GM19351 (cell line): Measurements from ENCODE around the gene KLF15.

ENCODE experiments used
- ATAC-seq: cut with Tn5 transposase; IDR thresholded peaks from one replicate; pipeline ENCODE4 v1.9.1; 2021; ENCODE audit warnings: mild to moderate bottlenecking, moderate library complexity; ENCODE audit not compliant: unreplicated experiment

The KLF15 gene

DNA sequence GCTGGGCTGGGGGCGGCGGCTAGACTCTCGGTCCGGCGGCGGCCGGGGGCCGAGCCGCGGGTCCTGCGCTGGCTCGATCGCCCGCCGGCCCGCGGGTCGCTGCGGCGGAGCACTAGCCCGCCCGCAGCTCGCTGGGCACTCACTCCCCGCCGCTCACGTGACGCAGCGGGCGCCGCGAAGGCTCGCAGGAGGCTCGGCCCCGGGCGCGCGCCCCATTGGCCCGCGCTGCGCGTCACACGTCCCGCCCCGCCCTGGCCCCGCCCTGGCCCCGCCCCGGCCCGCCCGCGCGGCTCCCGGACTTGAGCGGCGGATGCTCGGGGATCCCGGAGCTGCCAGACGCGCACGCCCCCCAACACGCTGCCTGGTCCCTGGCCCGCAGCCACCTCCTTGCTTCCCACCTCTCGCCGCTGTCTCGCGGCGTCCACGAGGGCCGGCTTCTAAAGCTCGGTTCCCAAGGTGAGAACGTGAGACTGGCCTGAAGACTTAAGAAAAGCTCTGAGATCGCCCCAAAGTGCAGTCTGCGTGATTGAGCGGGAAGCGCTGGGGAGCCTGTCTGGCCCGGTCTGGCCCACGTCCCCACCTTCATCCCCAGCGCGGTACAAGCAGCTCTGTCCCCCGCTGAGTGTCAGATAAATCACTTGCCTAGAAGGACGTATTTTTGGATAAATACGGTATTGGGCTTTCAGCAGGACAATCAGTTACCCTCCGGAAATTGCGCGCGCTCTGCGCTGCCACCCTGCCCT, at the start of gene KLF15:
KLF15 (minus strand) TSS at position 114 of the 743 bp plus-strand sequence. CDS start 4,486 bp downstream, outside the sequence.
- ATAC-seq = peak; percentile 89

DNA sequence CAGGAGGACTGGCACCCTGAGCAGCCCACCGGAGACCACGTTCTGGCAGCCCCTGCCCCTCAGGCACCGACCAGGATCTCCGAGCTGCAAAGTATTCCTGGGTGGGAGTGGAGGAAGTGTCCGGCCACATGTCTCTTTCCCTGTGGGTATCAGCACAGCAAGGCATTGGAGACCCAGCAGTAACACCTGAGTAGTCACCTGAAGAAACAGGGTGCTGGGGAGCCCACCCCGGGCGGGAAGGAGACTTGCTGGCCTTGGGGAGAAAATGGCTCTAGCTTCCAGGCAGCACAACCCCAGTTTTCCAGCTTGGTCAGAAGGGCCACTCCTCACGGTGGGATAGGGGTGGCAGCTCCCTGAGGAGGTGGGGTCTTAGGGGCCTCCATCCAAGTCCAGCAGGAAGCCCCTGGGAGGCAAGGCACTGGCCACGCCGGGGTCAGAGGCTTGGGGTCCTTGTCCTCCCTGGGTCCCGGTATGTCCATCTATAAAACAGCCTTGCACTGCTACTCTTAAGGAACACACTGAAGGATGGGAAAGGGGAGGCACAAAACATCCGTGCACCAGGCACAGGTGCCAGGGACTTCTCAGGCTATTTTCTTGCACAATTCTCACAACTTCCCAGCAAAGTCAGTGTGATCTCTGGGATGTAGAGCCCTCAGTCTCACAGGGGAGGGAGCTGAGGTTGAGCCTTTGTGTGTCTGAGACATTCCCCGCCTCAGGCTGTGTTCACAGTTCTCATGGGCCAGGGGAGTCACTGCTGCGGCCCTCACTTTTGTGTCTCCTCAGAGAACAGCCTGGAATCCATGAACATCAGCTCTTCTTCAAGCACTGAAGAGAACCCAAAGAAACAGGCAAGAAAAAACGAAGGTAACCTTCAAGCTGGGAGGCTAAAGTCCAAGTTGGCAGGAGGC, 49.4 kb upstream of the KLF15 start:
- ATAC-seq = no peak

DNA sequence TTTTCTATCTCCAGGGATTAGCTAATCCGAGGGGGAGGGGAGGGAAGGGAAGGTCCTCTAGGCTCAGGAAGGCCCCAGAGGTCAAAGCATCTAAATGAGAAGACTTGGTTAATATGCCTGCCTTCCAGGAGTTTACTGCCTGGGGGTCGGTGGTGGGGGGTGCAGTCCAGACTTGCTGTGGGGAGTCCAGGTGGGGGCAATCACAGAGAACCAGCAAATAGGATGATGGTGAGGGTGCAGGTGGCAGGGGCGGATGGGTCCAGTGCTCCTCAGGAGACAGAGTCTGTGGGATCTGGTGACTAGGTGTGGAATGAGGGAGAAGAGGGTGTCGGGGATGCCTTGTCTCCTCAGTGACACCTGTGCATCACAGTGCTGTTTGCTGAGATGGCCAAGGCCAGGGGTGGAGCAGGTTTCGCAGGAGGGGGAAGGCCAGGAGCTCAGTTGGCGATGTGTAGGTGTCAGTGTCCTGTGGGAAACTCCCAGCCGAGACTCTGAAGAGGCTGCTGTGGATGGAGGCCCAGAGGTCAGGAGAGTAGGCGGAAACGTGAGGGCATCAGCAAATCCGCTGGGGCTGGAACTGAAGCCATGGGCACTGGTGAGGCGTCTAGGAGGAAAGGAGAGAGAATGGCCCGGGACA, 45.6 kb upstream of the KLF15 start:
- no peak for ATAC-seq

DNA sequence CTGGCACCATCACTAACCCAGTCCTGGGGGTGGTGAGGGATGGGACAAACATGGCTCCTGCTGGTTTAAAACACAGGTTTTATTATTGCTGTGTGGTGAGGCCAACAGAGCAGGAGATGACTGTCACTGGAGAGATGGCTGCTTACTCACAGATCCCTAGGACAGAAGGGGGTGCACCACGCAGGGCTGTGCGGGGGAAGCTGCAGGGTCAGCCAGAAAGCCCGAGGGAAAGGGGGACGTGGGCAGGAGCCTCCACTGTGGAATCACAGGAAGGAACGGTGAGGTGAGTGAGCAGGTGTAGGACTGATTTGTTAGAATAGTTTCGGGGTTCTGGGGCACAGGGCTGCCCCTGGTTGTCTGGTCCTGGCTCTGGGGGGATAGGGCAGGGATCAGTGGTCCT, 45.0 kb upstream of the KLF15 start:
- ATAC-seq = no peak

DNA sequence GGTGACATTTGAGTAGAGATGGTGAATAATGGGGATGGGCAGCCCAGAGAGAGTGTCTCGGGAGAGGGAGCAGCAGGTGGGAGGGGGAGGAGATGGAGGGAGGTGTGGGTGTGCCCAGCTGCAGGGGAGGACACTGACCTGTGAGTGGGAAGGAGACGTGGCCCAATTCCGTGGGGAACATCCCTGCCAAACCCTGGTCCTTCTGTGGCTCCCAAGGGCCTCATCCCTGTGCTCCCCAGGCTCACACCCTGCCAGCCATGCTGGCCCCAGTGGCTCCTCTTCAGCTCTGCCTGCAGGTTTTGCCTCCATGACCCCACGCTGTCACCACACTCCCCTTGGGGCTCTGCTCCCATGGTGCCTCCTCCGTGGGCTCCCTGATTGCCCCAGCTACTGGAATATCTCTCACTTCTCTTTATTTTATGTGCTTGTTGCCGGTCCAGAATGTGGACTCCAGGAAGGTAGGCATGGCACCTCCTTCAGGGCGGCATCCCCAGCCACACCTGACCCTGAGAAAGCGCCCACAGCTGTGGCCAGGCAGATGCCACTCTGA, 44.5 kb upstream of the KLF15 start:
- ATAC-seq = no peak

DNA sequence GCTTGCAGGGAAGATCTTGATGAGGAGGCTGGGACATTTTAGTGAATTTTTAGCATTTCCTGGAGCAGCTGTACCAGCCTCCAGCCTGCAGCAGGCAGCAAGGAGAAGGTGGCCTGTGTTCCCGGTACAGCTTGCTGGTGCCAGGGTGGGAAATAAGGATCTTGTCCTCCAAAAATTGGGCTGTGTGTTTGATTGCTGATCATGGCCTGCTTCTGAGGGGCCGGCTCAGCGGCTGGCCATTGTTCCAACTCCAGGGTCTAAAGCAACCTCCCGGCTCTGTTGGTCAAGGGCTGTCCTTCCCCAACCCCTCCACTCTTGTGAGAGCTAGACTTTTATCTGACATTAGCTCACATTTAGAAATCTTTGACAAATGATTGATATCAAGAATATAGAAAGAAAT, 42.5 kb upstream of the KLF15 start:
- ATAC-seq = no peak

DNA sequence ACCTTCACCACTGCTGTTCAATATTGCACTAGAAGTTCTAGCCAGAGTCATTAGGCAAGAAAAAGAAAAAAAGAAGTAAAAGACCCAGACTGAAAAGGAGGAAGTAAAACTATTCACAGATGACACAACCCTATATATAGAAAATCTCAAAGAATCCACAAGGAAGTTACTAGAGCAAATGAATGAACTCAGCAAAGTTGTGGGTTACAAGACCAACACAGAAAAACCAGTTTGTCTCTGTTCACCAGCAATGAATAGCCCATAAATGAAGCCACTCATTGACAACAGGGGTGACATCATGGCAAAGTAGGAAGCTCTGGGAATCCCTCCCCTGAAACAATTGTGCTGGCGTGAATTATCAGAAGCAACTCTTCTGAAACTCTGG, 42.1 kb upstream of the KLF15 start:
- ATAC-seq = no peak

DNA sequence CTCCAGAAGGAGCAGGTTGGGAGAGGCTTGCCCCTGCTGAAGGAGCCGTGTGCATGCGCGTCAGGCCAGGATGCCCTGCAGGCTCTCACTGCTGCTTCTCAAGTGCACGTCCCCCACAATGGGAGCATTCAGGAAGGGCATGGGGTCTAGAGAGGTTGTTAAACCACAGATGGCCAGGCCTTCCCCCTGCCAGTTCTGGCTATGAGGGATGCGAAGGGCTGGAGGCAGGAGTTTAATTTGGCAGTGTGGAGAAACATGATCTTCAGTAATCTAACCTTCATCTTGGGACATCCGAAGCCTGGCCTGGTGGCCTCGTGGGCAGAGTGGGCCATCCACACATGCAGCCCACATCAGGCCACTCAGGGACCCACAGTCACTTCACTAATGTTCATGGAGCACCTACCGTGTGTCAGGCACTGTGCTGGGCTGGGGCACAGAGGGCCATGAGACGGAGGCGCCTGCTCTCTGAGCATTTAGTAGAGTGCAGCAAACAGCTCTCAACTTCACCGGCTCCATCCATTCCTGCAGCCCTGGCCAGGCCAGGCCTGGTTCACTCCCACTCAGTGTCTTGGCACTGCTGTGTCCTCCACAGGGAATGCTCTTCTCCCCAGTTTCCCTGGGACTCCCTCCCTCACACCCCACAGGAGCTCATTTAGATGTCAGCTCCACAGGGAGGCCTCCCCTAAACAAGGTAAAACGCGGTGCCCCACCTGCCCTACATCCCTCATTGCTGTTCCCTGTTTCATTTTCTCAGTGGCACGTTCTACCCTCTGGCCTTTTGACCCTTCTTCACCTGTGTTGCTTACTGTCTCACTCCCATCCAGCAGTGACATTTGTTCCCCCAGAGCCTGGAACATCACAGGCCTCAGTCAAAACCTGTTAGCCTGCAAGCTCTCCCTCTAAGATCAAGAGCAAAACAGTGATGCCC, 41.5 kb upstream of the KLF15 start:
- ATAC-seq = no peak

DNA sequence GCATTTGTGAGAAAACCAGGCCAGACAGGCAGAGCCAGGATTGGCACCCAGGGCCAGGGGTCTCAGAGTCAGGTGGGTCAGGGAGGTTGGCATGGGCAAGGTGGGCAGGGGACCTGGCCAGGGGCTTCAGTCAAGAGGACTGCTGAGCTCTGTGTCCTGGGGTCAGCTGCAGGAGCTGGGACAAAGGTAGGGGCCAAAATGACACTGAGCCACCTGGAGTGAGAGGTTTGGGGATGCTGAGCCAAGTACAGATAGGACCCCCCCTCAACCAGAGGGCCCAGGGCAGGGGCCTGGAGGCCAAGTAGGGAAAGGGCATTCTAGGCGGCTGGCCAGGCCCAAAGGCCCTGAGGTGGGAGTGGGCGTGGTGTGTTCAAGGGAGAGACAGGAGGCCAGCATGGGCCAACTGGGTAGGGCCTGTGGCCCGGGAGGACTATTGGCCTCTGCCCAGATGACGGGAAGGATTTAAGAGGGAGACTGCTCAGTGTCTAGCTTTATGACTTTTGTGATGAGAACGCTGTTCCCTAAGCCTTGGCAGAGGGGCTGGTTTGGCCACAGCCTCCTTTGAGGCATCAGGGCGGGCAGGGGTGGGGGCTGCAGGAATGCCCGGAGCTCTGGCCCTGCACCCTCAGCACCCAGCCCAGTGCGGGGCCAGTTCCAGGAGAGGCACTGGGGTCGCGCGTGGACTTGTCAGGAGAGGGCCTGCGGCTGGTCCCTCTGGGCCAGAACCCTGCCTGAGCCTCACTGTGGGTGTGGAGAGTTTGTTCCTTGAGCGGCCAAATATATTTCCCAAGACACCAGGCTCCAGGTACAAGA, 40.6 kb upstream of the KLF15 start:
- ATAC-seq = no peak

DNA sequence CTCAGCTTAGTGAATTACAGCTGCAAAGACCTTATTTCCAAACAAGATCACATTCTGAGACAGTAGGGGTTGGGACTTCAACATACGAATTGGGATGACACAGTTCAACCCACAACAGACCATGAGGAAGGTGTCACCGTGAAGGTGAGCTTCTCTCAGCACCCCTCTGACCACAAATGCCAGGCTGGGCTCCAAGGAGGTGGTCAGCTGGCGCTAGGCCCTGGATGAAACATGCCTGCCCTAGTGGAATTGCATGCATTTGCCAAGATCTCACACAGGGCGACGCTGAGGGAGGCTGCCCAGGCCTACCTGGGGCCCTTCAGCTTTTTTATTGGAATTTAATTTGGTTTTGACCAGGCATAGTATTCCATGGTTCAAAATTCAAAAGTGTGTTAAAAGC, 39.3 kb upstream of the KLF15 start:
- ATAC-seq = no peak

DNA sequence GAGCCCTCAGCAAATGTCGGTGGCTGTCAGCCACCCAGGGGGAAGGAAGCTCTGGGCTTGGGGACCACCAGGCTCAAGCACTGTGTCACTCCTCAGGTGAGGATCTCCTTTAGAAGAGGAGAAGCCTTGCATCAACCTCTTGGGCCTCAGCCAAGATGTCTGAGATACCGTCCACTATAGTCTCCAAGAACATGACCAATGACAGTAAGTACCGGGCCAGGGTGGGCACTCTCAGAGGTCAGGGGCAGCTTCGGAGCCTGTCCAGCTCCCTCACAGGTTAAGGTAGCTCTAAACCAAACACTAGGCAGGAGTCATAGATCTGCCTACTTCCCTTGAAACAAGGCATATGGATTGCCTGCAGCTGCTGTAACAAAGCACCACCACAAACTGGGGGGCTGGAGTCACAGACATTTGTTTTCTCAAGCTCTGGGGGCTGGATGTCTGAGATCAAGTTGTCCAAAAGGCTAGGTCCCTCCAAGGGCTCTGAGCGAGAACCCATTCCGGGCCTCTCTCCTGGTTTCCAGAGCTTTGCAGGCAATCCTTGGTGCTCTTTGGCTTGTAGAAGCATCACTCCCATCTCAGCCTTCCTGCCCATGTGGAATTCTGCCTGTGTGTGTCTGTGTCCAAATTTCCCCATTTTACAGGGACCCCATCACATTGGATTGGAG, 38.8 kb upstream of the KLF15 start:
- no peak for ATAC-seq

DNA sequence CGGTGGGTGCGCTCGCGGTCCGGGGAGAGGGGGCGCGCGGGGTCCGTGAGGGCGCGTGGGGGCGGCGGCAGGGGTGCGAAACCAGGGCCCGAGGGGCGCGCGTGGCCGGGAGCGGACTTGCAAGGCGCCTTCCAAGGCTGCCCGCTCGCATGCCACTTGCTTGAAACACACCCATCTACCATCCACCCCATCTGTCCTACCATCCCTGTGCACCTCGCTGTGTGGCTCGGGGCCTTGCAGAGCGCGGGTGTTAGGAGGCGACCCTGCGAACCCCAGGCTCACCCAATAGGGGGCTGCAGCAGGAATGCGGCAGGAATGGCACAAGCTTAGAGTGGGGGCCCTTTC, 37.7 kb upstream of the KLF15 start:
- no peak for ATAC-seq

DNA sequence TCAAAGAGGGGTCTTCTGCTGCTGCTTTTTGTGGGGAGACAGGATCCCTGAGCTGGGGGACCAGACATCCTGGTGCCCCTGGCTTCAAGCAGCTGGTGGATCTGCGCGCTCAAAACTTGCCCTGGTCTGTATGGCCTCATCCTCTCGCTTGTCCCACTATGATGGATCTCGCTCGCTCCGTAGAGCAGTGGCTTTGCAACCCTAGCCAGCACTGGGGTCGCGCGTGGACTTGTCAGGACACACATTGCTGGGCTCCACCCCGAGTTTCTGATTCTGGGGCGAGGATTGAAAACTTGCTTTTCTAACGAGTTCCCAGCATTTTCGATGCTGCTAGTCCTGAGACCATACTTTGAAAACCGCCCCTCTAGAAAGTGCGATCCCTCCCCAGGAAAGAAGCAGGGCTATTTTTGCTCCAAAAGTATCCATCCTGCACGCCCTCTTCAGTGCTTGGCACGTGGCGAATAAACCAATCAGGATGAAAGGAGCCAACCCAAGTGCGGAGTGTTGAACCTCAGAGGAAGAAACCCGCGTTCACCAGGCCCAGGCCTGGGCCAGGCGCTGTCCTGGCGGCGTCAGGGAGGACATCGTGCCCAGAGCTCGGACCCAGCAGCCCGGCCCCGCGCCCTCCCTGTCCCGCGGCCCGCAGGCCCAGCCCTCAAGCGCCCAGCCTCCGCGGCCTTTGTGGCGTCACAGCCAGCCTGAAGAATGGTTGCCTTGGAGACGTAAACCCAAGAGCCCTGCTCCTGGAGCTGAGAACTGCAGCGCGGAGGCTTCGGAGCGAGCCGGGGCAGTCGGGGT, 37.2 kb upstream of the KLF15 start, which contains the start of gene CFAP100:
CFAP100 (plus strand) TSS at position 731 of the 798 bp plus-strand sequence. CDS start 1,092 bp downstream, outside the sequence.
- no peak for ATAC-seq

DNA sequence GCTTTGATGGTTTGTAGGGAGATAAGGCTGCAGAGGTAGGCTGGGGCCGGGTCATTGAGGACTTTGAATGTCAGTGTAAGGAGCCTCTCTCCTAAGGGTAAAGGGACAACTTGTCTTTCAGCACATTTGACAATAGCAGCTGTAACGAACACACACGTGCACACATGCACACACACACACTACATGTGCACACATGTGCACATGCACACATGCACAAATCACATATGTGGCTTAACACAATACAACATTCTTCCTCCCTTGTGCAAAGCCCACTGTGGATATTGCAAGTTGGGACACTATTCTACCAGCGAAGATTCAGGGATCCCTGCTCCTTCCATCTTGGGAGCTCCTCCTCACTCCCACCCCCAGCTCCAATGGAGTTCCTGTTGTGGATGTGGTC, 36.4 kb upstream of the KLF15 start:
- ATAC-seq = no peak

DNA sequence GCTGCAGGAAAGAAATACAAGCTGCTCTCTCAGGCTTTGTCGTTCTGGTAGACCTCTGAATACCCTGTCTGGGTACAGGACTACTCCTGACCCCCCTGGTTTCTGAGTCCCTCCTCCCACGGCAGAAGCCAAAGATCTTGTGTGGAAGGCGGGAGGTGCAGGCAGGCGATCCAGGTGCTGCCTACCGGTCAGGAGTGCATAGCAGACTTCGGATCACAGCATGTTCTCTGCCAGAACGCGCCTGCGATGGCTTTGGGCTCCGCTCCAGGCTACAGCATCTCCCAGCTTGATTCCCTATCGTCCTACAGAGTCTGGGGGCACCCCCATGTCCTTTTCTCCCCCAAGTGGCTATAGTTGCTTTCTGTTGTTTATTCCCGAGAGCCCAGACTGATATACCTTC, 35.0 kb upstream of the KLF15 start:
- no peak for ATAC-seq

DNA sequence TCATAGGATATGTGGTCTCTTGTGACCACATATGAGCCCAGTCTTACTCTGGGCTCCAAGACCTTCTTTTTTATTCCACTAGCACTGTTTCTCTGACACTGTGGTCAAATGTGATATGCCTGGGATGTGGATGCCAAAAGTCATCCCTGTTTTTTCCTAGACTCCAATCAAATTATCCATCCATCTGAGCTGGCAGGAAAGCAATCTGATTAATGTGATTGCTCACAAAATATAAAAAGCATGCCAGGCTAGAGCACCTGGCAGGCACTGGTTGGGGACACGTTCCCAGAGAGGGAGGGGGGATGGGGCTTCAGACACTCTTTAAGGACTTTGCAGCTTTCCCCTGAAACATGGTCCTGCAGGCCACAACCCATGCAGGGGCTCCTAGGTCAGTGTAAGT, 34.4 kb upstream of the KLF15 start:
- ATAC-seq = no peak

DNA sequence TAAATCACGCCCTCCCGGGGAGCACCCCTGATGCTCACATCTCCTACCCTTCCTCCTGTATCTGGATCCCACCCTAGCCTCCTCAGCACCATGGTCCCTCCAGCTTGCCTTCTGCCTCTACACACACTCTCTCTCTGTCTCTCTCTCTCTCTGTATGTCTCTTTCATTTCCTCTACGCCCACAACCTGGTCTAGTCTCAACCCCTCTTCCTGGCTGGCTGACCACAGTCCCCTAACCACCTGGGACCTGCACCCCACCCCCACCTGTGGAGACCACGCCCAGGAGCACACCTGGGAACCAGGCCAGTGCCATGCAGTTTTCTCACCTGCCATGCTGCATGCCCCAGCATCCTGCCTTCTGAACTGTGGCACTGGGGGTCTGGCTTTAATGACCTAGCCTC, 33.5 kb upstream of the KLF15 start:
- ATAC-seq = no peak

DNA sequence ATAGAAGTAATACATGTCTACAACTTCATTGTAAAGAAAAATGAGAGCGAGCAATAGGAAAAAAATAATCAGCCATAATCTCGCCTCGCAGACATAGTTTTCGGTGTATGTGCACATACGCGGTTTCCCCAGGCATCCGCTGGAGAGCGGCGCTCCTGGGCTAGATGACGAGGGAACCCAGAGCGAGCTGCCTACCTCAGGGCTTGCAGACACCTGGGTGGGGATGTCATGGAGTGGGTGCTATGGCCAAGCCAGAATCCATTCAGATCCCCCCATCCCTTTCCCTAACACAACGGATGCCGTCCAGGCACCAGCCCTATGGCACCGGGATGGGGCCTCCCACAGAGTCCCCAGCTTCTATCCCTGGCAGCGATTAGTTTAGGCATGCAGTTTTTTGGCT, 33.0 kb upstream of the KLF15 start:
- ATAC-seq = no peak
